Activated CD4-positive, CD25-positive, alpha-beta regulatory T cell treated with anti-CD3 and anti-CD28 coated beads, Interleukin-2, amount 50 U/mL, for 72 hours (primary cell): Measurements from ENCODE around the gene DSN1.
A peak's percentile ranks its signal among the peaks of the same experiment; 100 is the strongest.

Experiments used
- DNase-seq: peaks from one replicate; pipeline ENCODE4 v3.0.0; 2021

The DSN1 gene

GRCh38 chr20:36752582-36752981, 21.0 kb downstream of the DSN1 start:
- DNase-seq = no peak

- peak; percentile 91 for DNase-seq
These were observed 27.5 kb downstream of the DSN1 start, which contains the start of gene NDRG3 for GRCh38 chr20:36745927-36746659. Gene NDRG3, minus strand, starts transcription at chr20:36746090. Its CDS starts 24,355 bp downstream, at chr20:36721735.

- DNase-seq = no peak
These were observed 28.2 kb downstream of the DSN1 start for GRCh38 chr20:36745234-36745926.

- DNase-seq = no peak
These were observed 28.8 kb downstream of the DSN1 start for GRCh38 chr20:36744764-36745191.

GRCh38 chr20:36744243-36744642, 29.3 kb downstream of the DSN1 start:
- DNase-seq = no peak

GRCh38 chr20:36742558-36742957, 31.0 kb downstream of the DSN1 start:
- DNase-seq = no peak

GRCh38 chr20:36741072-36741471, 32.5 kb downstream of the DSN1 start:
- DNase-seq = no peak

- DNase-seq = no peak
These were observed 36.4 kb downstream of the DSN1 start for GRCh38 chr20:36737183-36737499.

GRCh38 chr20:36736451-36737182, 36.9 kb downstream of the DSN1 start:
- no peak for DNase-seq

- no peak for DNase-seq
These were observed 41.1 kb downstream of the DSN1 start for GRCh38 chr20:36732456-36732855.

GRCh38 chr20:36728986-36729385, 44.6 kb downstream of the DSN1 start:
- DNase-seq = no peak

- no peak for DNase-seq
These were observed 47.4 kb downstream of the DSN1 start for GRCh38 chr20:36726168-36726567.

- no peak for DNase-seq
These were observed 53.1 kb downstream of the DSN1 start for GRCh38 chr20:36720510-36720909.

- DNase-seq = no peak
These were observed 55.9 kb downstream of the DSN1 start for GRCh38 chr20:36717657-36718056.

GRCh38 chr20:36717021-36717420, 56.5 kb downstream of the DSN1 start:
- no peak for DNase-seq

GRCh38 chr20:36712775-36713174, 60.8 kb downstream of the DSN1 start:
- DNase-seq = no peak

- no peak for DNase-seq
These were observed 64.4 kb downstream of the DSN1 start for GRCh38 chr20:36709126-36709525.

GRCh38 chr20:36703530-36703929, 70.0 kb downstream of the DSN1 start:
- no peak for DNase-seq
